K562 (cell line): Measurements from ENCODE around the gene RYR1. TPM values are rescaled to one million over a fixed set of nuclear protein-coding genes. Genes with fewer than 3 reads are reported as not detected.

Experiments
- ATAC-seq: fragments of 200-7000 bp; cut with Tn5 transposase; 3 replicates; pipeline ENCODE4 v1.9.1; 2020; ENCODE audit warnings: moderate library complexity
- BruUV-seq: library from RNA; stranded (reverse); fragments of 400-500 nt; replicated peaks from 2 replicates; lab custom pipeline; 2021; lab: Mats Ljungman, UMichigan
- CTCF ChIA-PET: fragments of 300-600 bp; formaldehyde crosslinking; extraction: SDS; loops from one replicate; lab custom pipeline; 2021; ENCODE audit warnings: low intra/inter-chr PET ratio; lab: Yijun Ruan, JAX
- POLR2A ChIA-PET: fragments of 300-600, 350-650 bp; sonication (Branson Sonifier 250); formaldehyde crosslinking; extraction: SDS; loops from one replicate; lab custom pipeline; 2021; ENCODE audit warnings: antibody characterized with exemption, inconsistent platforms; lab: Yijun Ruan, JAX
- DNase-seq, 4 experiments: peaks; one replicate each; pipeline versions ENCODE4 v3.0.0 to v3.0.0-alpha.2; 2011 to 2018; ENCODE audit warnings: low spot score in 3 of 4, mixed read lengths in 3 of 4; ENCODE audit errors: extremely low read depth in 1 of 4
- FAIRE-seq: peaks from 2 replicates; lab custom pipeline; 2011; peaks lifted over from hg19 to GRCh38; lab: Jason Lieb, UNC
- H2AFZ ChIP-seq: 2 replicates; pipeline ENCODE4 v1.6.0; 2011; ENCODE audit warnings: low read depth, low read length, control low read depth, inconsistent platforms
- H3K27ac ChIP-seq: fragments of 200-600 bp; 3 replicates; pipeline ENCODE4 v1.8.0; 2011; ENCODE audit warnings: low read depth, mild to moderate bottlenecking, control low read depth, inconsistent platforms, low read length, moderate library complexity, mixed read lengths; ENCODE audit errors: extremely low read depth
- H3K27me3 ChIP-seq, 2 experiments: fragments of 300-600 bp in 1 of 2; 2 replicates in 1 of 2; 3 replicates in 1 of 2; pipeline versions ENCODE4 v1.6.0 to v1.8.0; 2011; ENCODE audit warnings: inconsistent platforms in 2 of 2, low read length in 2 of 2, mild to moderate bottlenecking in 1 of 2, mixed read lengths in 1 of 2, moderate library complexity in 1 of 2; ENCODE audit not compliant: control insufficient read depth in 2 of 2, insufficient read depth in 2 of 2
- H3K36me3 ChIP-seq: fragments of 300-600 bp; 3 replicates; pipeline ENCODE4 v1.8.0; 2011; ENCODE audit warnings: mild to moderate bottlenecking, low read length, inconsistent platforms; ENCODE audit not compliant: control insufficient read depth, insufficient read depth
- H3K4me1 ChIP-seq, 2 experiments: fragments of 200-600 bp in 1 of 2; replicated peaks in 1 of 2; 2 replicates in 1 of 2; 3 replicates in 1 of 2; pipeline versions ENCODE4 v1.5.1 to v1.8.0; 2011; ENCODE audit warnings: inconsistent platforms in 2 of 2, low read length in 2 of 2, mild to moderate bottlenecking in 1 of 2, mixed read lengths in 1 of 2, moderate library complexity in 1 of 2; ENCODE audit not compliant: control insufficient read depth in 2 of 2, insufficient read depth in 2 of 2
- H3K4me2 ChIP-seq: 2 replicates; pipeline ENCODE4 v1.6.1; 2011; ENCODE audit warnings: low read length, control low read depth, inconsistent platforms, mixed read lengths; ENCODE audit not compliant: insufficient read depth
- H3K4me3 ChIP-seq: fragments of 200-600 bp; sonication (generic), shearing (Covaris generic); 2 replicates; pipeline ENCODE4 v1.5.1; 2016; ENCODE audit warnings: control low read depth, inconsistent platforms
- H3K79me2 ChIP-seq: fragments of 200-600 bp; 3 replicates; pipeline ENCODE4 v1.8.0; 2011; ENCODE audit warnings: low read length, inconsistent platforms; ENCODE audit not compliant: control insufficient read depth, insufficient read depth
- H3K9ac ChIP-seq, 2 experiments: 2 replicates each; pipeline versions ENCODE4 v1.6.0 to v1.6.1; 2011; ENCODE audit warnings: low read depth in 2 of 2, low read length in 2 of 2, control low read depth in 1 of 2, inconsistent platforms in 1 of 2, mild to moderate bottlenecking in 1 of 2, mixed read lengths in 1 of 2; ENCODE audit not compliant: insufficient read depth in 1 of 2
- H3K9me1 ChIP-seq: one replicate; pipeline ENCODE4 v1.6.0; 2011; ENCODE audit warnings: inconsistent platforms, mild to moderate bottlenecking, low read length, moderate library complexity; ENCODE audit not compliant: control insufficient read depth, insufficient read depth
- H3K9me3 ChIP-seq: replicated peaks from 2 replicates; pipeline ENCODE4 v1.5.1; 2011; ENCODE audit warnings: low read depth, low read length, inconsistent platforms; ENCODE audit not compliant: control insufficient read depth, insufficient read depth
- H4K20me1 ChIP-seq: replicated peaks from 2 replicates; pipeline ENCODE4 v1.6.1; 2011; ENCODE audit warnings: low read length, inconsistent platforms, mixed read lengths; ENCODE audit not compliant: control insufficient read depth, insufficient read depth
- ATF1 ChIP-seq, 2 experiments: fragments of 450-650 bp in 1 of 2; IDR thresholded peaks; 2 replicates each; pipeline ENCODE4 v1.6.1; 2016; ENCODE audit warnings: missing compliant biosample characterization in 1 of 2, missing genetic modification characterization in 1 of 2
- C11orf30 ChIP-seq: fragments of 450-650 bp; IDR thresholded peaks from 2 replicates; pipeline ENCODE4 v1.6.1; 2016; ENCODE audit warnings: low read depth, mild to moderate bottlenecking
- CHD1 ChIP-seq: fragments of 200-600 bp; sonication (generic); IDR thresholded peaks from one replicate; pipeline ENCODE4 v1.6.1; 2012; ENCODE audit warnings: mild to moderate bottlenecking, moderate library complexity, low read length, inconsistent platforms
- GABPA ChIP-seq: fragments of 200-800 bp; sonication (Bioruptor generic); conservative IDR thresholded peaks from 2 replicates; pipeline ENCODE4 v1.6.1; 2016; ENCODE audit warnings: low read depth, missing genetic modification characterization, missing compliant biosample characterization
- HDAC1 ChIP-seq, 2 experiments: fragments of 450-650 bp; IDR thresholded peaks; 2 replicates each; pipeline ENCODE4 v1.6.1; 2016 to 2017; ENCODE audit warnings: inconsistent platforms in 1 of 2, mild to moderate bottlenecking in 1 of 2, moderate library complexity in 1 of 2
- HIVEP1 ChIP-seq: fragments of 250-450 bp; sonication (Bioruptor Pico); IDR thresholded peaks from 2 replicates; pipeline ENCODE4 v1.4.0; 2020; ENCODE audit warnings: mild to moderate bottlenecking
- NCOA1 ChIP-seq: fragments of 450-650 bp; IDR thresholded peaks from 2 replicates; pipeline ENCODE4 v1.6.1; 2016; ENCODE audit warnings: low read depth
- PRPF4 ChIP-seq: fragments of 200-400 bp; formaldehyde crosslinking; IDR thresholded peaks from one replicate; pipeline ENCODE4 v1.6.1; 2017; ENCODE audit warnings: low read length, low read depth, mild to moderate bottlenecking; ENCODE audit not compliant: insufficient read depth, poor library complexity, severe bottlenecking
- PYGO2 ChIP-seq: fragments of 450-650 bp; IDR thresholded peaks from 2 replicates; pipeline ENCODE4 v1.6.1; 2016; ENCODE audit warnings: mild to moderate bottlenecking, missing genetic modification characterization, moderate library complexity, missing compliant biosample characterization
- SP1 ChIP-seq: sonication (generic); formaldehyde crosslinking; IDR thresholded peaks from 2 replicates; pipeline ENCODE4 v1.8.1; 2022; ENCODE audit warnings: mild to moderate bottlenecking, missing genetic modification reagents
- WGBS: fragments of 100-300 bp; shearing (Covaris generic); methylation state at CpG from one replicate; pipeline ENCODE4 v1.1.6; 2016; ENCODE audit warnings: low coverage, mixed read lengths; ENCODE audit not compliant: insufficient coverage; ENCODE audit errors: missing lambda C conversion rate; 5-methylcytosine and 5-hydroxymethylcytosine counted together
- in situ Hi-C: fragments of 300-500 bp; cut with MboI; formaldehyde crosslinking; loops from 4 replicates; pipeline ENCODE4 v1.15.0; 2018; ENCODE audit warnings: inconsistent platforms, mixed read lengths
- intact Hi-C: fragments of 100-400 bp; cut with micrococcal nuclease; formaldehyde crosslinking; loops from 2 replicates; pipeline ENCODE4 v1.14.2; 2022
- polyA plus RNA-seq, 8 experiments: library from polyadenylated mRNA; depleted of rRNA in 4 of 8; stranded (reverse) in 5 of 8; unstranded in 3 of 8; fragments of >200 nt; fragmentation: Nextera tagmentation in 2 of 8; fragmentation: Illumina TruSeq in 1 of 8; extraction: Ambion mirVana in 2 of 8; extraction: Trizol in 1 of 8; gene quantifications; 2 replicates each; pipeline versions ENCODE4 v1.2.1 to v1.2.3, GENCODE V29; 2011 to 2014; ENCODE audit warnings: inconsistent platforms in 1 of 8, missing spikeins in 1 of 8
- total RNA-seq, 7 experiments: library from RNA; depleted of rRNA in 6 of 7; stranded (reverse); fragments of >200 nt in 6 of 7; fragmentation: Illumina TruSeq in 2 of 7; extraction: Trizol in 2 of 7; gene quantifications; 2 replicates each; pipeline versions ENCODE4 v1.2.1 to v1.2.3, GENCODE V29; 2011 to 2021; ENCODE audit warnings: low replicate concordance in 1 of 7
- TF ChIP-seq, protein P1 (sequence below): sonication (generic); formaldehyde crosslinking; IDR thresholded peaks from 2 replicates; pipeline ENCODE4 v1.9.0; 2022; ENCODE audit warnings: mild to moderate bottlenecking, missing genetic modification reagents
- TF ChIP-seq, protein P2 (sequence below), 3 experiments: fragments of 200-800 bp in 1 of 3; fragments of 250-450 bp in 1 of 3; fragments of 450-650 bp in 1 of 3; sonication (Bioruptor Pico) in 1 of 3; sonication (Bioruptor generic) in 1 of 3; formaldehyde crosslinking in 1 of 3; IDR thresholded peaks; 2 replicates each; pipeline versions ENCODE4 v1.6.1 to v1.8.0; 2016 to 2022; ENCODE audit warnings: mild to moderate bottlenecking in 2 of 3, missing genetic modification characterization in 2 of 3, missing compliant biosample characterization in 1 of 3, moderate library complexity in 1 of 3
- TF ChIP-seq, protein P3 (sequence below): fragments of 450-650 bp; IDR thresholded peaks from 2 replicates; pipeline ENCODE4 v1.6.1; 2016; ENCODE audit warnings: missing biosample characterization, missing genetic modification characterization

The RYR1 gene
- total and polyA plus RNA-seq, 9 of the 15 experiments (the other 6 are each of a cell fraction or from before 2014, with no cell fraction given) = 0.11 to 7.4 (median 3.7) TPM

DNA sequence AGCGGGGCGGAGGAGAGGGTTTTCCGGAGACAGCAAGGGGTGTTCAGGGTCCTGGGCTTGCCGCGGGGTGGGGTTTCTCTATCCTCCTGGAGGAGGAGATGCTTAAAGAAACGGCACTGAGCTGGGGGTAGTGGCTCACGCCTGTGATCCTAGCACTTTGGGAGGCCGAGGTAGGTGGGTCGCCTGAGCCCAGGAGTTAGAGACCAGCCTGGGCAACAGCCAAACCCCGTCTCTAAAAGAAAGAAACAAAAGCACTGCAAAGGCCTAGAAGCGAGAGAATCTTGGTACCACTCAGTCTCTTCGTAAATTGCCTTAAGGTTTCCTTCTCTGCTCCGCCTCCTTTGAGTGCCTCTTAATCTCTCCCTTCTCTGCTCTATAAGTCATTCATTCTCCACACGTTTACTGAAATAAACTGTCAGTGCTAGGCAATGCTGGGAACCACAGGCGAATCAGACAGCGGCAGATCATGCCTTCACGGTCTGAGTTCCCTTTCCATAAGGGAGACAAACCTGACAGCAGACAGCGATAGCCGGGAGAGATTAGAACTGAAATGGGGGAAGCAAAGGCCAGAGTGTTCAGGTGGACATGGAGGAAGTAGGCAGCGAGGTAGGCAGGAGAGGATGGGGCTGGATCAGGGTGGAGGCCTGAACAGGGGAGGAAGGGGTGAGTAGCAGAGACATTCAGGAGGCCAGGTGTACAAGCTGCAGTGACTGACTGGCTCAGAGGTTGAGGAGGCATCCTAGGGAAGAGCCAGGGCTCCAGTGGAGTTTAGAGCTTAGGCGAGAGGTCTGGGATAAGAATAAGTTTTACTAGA is 186.1 kb downstream of the RYR1 start:
- WGBS = 2% methylated on average over 18 of the region's 21 CpGs
- intact Hi-C loops (loop anchor here (2.0 to 5.0 kb wide), 2 partner anchors 62 to 75 kb away; no protein-coding TSS in a partner anchor), in situ Hi-C loops (loop anchor here (10.0 kb wide), 1 partner anchor 385 kb away; no protein-coding TSS in a partner anchor)
- Histone ChIP-seq H3K27ac (peak overlapping the region; percentile 94), H3K79me2 (peaks cover 34% of the 10 kb centered on the region), H3K9ac (peak overlapping the region; percentile 98 to 99), H3K27me3 (no peaks in the 10 kb centered on the region), H3K36me3 (peaks cover 47% of the 10 kb centered on the region), H3K4me1 (peaks cover 13 to 23% of the 10 kb centered on the region in 2 experiments; a peak in 4 of 5 replicates), H2AFZ (peak overlapping the region; percentile 83), H3K9me3 (no peaks in the 10 kb centered on the region), H3K9me1 (no peaks in the 10 kb centered on the region), H3K4me3 (peak overlapping the region; percentile 93), H3K4me2 (peak overlapping the region; percentile 99), H4K20me1 (peaks cover 4% of the 10 kb centered on the region; the same call in 1 of the 2 replicates)
- CTCF ChIA-PET = interaction anchor here (0.5 kb wide), 1 partner anchor 110 kb away, joined by 3 read pairs; no protein-coding TSS in a partner anchor
- POLR2A ChIA-PET = interaction anchor here (0.6 to 1.4 kb wide), 9 partner anchors 9 to 906 kb away, joined by 3 to 13 read pairs (median 5); partner anchors contain the start of gene ACTN4
- FAIRE-seq (peak; percentile 26), DNase-seq (no peak), ATAC-seq (peak; percentile 6)
- TSS peak; percentile 65 for BruUV-seq
- peak; percentile 38; the same call in 1 of the 2 replicates for TF ChIP-seq SP1 (CRISPR knock-in tag)
- peak in 1 of 2 experiments; percentile 38; a peak in 2 of 4 replicates for TF ChIP-seq HDAC1 (IDR thresholded peaks at IDR 0.05)
- no peak for TF ChIP-seq PRPF4
- TF ChIP-seq, protein P1, sequence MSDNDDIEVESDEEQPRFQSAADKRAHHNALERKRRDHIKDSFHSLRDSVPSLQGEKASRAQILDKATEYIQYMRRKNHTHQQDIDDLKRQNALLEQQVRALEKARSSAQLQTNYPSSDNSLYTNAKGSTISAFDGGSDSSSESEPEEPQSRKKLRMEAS = 0 out of 2 replicates have a peak, but pooled peaks have one; percentile 32
- peak; percentile 65 for TF ChIP-seq CHD1
- TF ChIP-seq PYGO2 (tag) = no peak
- no peak for TF ChIP-seq HIVEP1 (CRISPR knock-in tag)
- TF ChIP-seq ATF1 (CRISPR knock-in tag; IDR thresholded peaks at IDR 0.05) = no peak
- peak; percentile 61; the same call in 1 of the 2 replicates for TF ChIP-seq ATF1 (tag; IDR thresholded peaks at IDR 0.05)
- TF ChIP-seq, protein P2, sequence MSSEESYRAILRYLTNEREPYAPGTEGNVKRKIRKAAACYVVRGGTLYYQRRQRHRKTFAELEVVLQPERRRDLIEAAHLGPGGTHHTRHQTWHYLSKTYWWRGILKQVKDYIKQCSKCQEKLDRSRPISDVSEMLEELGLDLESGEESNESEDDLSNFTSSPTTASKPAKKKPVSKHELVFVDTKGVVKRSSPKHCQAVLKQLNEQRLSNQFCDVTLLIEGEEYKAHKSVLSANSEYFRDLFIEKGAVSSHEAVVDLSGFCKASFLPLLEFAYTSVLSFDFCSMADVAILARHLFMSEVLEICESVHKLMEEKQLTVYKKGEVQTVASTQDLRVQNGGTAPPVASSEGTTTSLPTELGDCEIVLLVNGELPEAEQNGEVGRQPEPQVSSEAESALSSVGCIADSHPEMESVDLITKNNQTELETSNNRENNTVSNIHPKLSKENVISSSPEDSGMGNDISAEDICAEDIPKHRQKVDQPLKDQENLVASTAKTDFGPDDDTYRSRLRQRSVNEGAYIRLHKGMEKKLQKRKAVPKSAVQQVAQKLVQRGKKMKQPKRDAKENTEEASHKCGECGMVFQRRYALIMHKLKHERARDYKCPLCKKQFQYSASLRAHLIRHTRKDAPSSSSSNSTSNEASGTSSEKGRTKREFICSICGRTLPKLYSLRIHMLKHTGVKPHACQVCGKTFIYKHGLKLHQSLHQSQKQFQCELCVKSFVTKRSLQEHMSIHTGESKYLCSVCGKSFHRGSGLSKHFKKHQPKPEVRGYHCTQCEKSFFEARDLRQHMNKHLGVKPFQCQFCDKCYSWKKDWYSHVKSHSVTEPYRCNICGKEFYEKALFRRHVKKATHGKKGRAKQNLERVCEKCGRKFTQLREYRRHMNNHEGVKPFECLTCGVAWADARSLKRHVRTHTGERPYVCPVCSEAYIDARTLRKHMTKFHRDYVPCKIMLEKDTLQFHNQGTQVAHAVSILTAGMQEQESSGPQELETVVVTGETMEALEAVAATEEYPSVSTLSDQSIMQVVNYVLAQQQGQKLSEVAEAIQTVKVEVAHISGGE (CRISPR knock-in tag; IDR thresholded peaks at IDR 0.05) = 0 out of 6 replicates have a peak, but pooled peaks of 1 of the 3 experiments have one; percentile 2
- TF ChIP-seq C11orf30 = 0 out of 2 replicates have a peak, but pooled peaks have one; percentile 19
- peak; percentile 88 for TF ChIP-seq GABPA (tag)
- TF ChIP-seq, protein P3, sequence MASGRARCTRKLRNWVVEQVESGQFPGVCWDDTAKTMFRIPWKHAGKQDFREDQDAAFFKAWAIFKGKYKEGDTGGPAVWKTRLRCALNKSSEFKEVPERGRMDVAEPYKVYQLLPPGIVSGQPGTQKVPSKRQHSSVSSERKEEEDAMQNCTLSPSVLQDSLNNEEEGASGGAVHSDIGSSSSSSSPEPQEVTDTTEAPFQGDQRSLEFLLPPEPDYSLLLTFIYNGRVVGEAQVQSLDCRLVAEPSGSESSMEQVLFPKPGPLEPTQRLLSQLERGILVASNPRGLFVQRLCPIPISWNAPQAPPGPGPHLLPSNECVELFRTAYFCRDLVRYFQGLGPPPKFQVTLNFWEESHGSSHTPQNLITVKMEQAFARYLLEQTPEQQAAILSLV = no peak
- 0 out of 2 replicates have a peak, but pooled peaks have one; percentile 6 for TF ChIP-seq NCOA1
